AG04449 (cell line): ENCODE measurements around the gene ISM2.

Experiments used
- CTCF ChIA-PET: fragments of 350-600 bp; formaldehyde crosslinking; extraction: SDS; loops from one replicate; lab custom pipeline; 2021; ENCODE audit warnings: antibody characterized with exemption; lab: Yijun Ruan, JAX
- POLR2A ChIA-PET: fragments of 400-600, 350-600 bp; formaldehyde crosslinking; extraction: SDS; loops from one replicate; lab custom pipeline; 2020; ENCODE audit warnings: antibody characterized with exemption, inconsistent platforms; lab: Yijun Ruan, JAX
- DNase-seq: peaks from one replicate; pipeline ENCODE4 v3.0.0-alpha.2; 2010; ENCODE audit warnings: low read depth, low spot score
- H3K4me3 ChIP-seq: 2 replicates; pipeline ENCODE4 v1.5.1; 2011; ENCODE audit warnings: low read depth, mild to moderate bottlenecking, control low read depth, low read length
- TF ChIP-seq, protein P1 (sequence below): IDR thresholded peaks from one replicate; pipeline ENCODE4 v1.5.1; 2011; ENCODE audit warnings: mild to moderate bottlenecking, moderate library complexity, low read length, control low read depth, inconsistent platforms; ENCODE audit not compliant: insufficient read depth; ENCODE audit errors: missing control alignments

ISM2 gene

DNA sequence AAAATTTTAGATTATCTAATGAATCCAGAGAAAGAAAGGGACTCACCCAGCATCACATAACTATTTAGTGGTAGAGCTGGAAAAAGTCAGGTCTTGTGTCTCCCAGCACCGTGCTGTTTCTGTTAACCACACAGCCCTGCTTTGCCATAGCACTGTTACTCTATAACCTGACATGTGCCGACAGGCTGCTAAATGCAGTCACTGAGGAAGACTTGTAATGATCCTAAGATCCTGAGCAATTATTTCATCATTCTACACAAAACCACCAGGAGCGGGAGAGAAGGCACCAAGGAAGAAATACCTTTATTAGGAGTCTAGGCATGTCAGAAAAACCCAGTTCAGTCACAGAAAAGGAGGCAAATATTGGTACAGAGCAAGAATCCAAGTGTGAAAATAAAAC, 72.2 kb downstream of the ISM2 start:
- DNase-seq = no peak
- ChIA-PET POLR2A (no interaction called here), CTCF (no interaction called here)
- no peak overlapping the region for H3K4me3 ChIP-seq
- TF ChIP-seq, protein P1, sequence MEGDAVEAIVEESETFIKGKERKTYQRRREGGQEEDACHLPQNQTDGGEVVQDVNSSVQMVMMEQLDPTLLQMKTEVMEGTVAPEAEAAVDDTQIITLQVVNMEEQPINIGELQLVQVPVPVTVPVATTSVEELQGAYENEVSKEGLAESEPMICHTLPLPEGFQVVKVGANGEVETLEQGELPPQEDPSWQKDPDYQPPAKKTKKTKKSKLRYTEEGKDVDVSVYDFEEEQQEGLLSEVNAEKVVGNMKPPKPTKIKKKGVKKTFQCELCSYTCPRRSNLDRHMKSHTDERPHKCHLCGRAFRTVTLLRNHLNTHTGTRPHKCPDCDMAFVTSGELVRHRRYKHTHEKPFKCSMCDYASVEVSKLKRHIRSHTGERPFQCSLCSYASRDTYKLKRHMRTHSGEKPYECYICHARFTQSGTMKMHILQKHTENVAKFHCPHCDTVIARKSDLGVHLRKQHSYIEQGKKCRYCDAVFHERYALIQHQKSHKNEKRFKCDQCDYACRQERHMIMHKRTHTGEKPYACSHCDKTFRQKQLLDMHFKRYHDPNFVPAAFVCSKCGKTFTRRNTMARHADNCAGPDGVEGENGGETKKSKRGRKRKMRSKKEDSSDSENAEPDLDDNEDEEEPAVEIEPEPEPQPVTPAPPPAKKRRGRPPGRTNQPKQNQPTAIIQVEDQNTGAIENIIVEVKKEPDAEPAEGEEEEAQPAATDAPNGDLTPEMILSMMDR = no peak

DNA sequence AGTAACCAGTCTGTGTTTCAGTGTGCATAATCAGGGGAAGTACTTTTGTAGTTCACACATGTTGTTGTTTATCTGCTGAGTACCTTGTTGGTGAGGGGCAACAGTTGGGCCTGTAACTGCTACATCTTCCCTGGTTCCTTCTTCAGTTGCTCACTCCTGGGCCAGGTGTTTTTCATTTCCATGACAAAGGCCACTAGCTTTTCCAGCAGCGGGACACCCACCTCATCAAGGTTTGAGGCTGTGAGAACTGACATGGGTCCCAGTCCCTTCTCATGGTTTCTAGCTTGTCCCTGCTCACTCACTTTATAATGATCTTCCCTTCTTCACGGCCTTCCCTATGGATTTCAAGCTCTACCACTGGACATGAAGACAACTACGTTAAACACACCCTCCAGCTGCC, 73.8 kb downstream of the ISM2 start:
- POLR2A ChIA-PET = no interaction called here

More for the DNA sequence above, 73.8 kb downstream of the ISM2 start:
- TF ChIP-seq, protein P1 = no peak
- no peak for DNase-seq
- no peak overlapping the region for H3K4me3 ChIP-seq
- CTCF ChIA-PET = interaction anchor here (0.9 kb wide), 1 partner anchor 110 kb away, joined by 3 read pairs; no protein-coding TSS in a partner anchor
